Pericardium fibroblast (primary cell): ENCODE data around the gene EWSR1. TPM values are rescaled to one million over a fixed set of nuclear protein-coding genes. Genes with fewer than 3 reads are reported as not detected.

Experiments used
- total RNA-seq: library from RNA; depleted of rRNA; stranded (reverse); fragments of >200 nt; gene quantifications from 2 replicates; pipeline ENCODE4 v1.2.3, GENCODE V29; 2015

EWSR1 gene, protein sequence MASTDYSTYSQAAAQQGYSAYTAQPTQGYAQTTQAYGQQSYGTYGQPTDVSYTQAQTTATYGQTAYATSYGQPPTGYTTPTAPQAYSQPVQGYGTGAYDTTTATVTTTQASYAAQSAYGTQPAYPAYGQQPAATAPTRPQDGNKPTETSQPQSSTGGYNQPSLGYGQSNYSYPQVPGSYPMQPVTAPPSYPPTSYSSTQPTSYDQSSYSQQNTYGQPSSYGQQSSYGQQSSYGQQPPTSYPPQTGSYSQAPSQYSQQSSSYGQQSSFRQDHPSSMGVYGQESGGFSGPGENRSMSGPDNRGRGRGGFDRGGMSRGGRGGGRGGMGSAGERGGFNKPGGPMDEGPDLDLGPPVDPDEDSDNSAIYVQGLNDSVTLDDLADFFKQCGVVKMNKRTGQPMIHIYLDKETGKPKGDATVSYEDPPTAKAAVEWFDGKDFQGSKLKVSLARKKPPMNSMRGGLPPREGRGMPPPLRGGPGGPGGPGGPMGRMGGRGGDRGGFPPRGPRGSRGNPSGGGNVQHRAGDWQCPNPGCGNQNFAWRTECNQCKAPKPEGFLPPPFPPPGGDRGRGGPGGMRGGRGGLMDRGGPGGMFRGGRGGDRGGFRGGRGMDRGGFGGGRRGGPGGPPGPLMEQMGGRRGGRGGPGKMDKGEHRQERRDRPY
- 126 and 136 TPM in 2 replicates for total RNA-seq

GRCh38 chr22:29267858-29268510 lies at the start of gene EWSR1, which contains the start of gene RHBDD3:
TSS of gene EWSR1 (plus strand) at chr22:29268268. CDS start at chr22:29268337, 69 bp downstream.
TSS of gene RHBDD3 (minus strand) at chr22:29267981. CDS start at chr22:29265626, 2,355 bp downstream.

GRCh38 chr22:29306175-29306834 lies 38.2 kb downstream of the EWSR1 start, which contains the start of gene GAS2L1:
TSS of gene GAS2L1 (plus strand) at chr22:29306650. CDS start at chr22:29308106, 1,456 bp downstream.

GRCh38 chr22:29315286-29316140 lies 47.4 kb downstream of the EWSR1 start, which contains the start of gene RASL10A:
TSS of gene RASL10A (minus strand) at chr22:29315697. CDS start at chr22:29315246, 451 bp downstream.

Other genes starting within 250 kb of the EWSR1 start
- gene C22orf31, start 206.4 kb upstream of the EWSR1 start, total RNA-seq: not detected in 2 replicates
- 3.7 and 10.3 TPM in 2 replicates for gene KREMEN1, start 195.2 kb upstream of the EWSR1 start, total RNA-seq
- gene EMID1, start 62.4 kb upstream of the EWSR1 start, total RNA-seq: 1.2 and 6.8 TPM in 2 replicates
- 35.0 and 53.9 TPM in 2 replicates for gene RHBDD3, start 287 bp upstream of the EWSR1 start, total RNA-seq
- gene GAS2L1, start 38.4 kb downstream of the EWSR1 start, total RNA-seq: 15.7 and 23.7 TPM in 2 replicates
- not detected in 2 replicates for gene RASL10A, start 47.4 kb downstream of the EWSR1 start, total RNA-seq
- 23.6 and 32.3 TPM in 2 replicates for gene AP1B1, start 120.3 kb downstream of the EWSR1 start, total RNA-seq
- not detected in 2 replicates for gene RFPL1, start 170.3 kb downstream of the EWSR1 start, total RNA-seq
- 0.85 and 1.3 TPM in 2 replicates for gene NEFH, start 211.9 kb downstream of the EWSR1 start, total RNA-seq